ENCODE results near the gene MRPL28.

The MRPL28 gene

DNA sequence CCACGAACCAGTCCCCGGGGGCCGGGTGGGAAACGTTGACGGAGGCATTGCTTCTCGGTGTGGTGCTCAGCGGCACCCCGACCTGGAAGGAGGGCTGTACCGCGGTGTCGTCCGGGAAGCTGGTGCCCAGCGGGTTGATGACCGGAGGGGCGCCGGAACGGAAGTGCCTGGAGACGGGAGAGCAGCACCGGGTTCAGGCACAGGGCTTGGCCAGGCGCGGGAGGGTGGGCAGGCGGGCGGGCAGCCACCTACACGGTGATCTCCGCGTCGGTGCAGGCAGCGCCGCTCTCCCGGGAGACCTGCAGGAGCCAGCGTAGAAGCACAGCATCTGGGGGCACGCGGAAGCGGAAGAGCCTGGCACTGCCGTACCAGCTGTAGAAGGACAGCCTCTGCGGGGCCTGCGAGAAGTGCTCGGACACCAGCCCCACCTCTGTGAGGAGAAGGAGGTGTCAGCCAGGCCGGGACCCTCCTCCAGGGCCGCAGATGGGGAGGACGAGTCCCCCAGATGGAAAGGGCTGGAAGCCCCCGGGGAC is 7.1 kb upstream of the MRPL28 start:
- TF ChIP-seq, protein P1, sequence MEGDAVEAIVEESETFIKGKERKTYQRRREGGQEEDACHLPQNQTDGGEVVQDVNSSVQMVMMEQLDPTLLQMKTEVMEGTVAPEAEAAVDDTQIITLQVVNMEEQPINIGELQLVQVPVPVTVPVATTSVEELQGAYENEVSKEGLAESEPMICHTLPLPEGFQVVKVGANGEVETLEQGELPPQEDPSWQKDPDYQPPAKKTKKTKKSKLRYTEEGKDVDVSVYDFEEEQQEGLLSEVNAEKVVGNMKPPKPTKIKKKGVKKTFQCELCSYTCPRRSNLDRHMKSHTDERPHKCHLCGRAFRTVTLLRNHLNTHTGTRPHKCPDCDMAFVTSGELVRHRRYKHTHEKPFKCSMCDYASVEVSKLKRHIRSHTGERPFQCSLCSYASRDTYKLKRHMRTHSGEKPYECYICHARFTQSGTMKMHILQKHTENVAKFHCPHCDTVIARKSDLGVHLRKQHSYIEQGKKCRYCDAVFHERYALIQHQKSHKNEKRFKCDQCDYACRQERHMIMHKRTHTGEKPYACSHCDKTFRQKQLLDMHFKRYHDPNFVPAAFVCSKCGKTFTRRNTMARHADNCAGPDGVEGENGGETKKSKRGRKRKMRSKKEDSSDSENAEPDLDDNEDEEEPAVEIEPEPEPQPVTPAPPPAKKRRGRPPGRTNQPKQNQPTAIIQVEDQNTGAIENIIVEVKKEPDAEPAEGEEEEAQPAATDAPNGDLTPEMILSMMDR (IDR thresholded peaks at IDR 0.05; ENCODE audit: insufficient read depth, low read depth, low read length, missing control alignments) = no peak
- no peak overlapping the region for H3K4me3 ChIP-seq (ENCODE audit: low read length)

DNA sequence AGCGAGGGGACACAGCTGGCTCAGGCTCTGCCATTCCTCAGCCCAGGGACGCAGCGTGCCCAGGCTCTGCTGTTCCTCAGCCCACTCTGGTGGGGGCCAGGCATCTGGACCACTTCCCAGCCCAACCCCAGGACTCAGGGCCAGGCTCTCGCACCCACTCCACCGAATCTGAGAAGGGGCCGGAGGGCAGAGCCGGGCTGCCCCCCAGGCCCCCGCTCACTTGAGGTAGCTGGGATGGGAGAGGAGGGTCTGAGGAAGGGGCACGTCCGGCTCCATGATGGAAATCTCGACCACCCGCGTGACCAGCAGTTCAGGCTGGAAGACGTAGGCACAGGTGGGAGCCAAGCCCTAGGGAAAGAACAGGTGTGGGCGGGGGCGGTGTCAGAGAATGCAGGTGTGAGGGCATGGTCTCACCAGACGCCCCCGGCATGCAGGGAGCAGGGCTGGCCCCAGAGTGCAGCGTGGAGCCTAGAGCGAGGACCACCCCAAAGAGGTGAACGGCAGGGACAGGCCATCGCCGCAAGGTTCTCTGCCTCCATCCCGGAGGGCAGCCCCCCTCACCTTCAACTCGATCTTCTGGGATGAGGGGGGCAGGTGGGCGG is 6.6 kb upstream of the MRPL28 start:
- TF ChIP-seq, protein P1 (IDR thresholded peaks at IDR 0.05; ENCODE audit: insufficient read depth, low read depth, low read length, missing control alignments) = no peak
- H3K4me3 ChIP-seq (ENCODE audit: low read length) = no peak overlapping the region

More for the DNA sequence above, 7.1 kb upstream of the MRPL28 start:
- no peak for DNase-seq (ENCODE audit: low read depth)

DNA sequence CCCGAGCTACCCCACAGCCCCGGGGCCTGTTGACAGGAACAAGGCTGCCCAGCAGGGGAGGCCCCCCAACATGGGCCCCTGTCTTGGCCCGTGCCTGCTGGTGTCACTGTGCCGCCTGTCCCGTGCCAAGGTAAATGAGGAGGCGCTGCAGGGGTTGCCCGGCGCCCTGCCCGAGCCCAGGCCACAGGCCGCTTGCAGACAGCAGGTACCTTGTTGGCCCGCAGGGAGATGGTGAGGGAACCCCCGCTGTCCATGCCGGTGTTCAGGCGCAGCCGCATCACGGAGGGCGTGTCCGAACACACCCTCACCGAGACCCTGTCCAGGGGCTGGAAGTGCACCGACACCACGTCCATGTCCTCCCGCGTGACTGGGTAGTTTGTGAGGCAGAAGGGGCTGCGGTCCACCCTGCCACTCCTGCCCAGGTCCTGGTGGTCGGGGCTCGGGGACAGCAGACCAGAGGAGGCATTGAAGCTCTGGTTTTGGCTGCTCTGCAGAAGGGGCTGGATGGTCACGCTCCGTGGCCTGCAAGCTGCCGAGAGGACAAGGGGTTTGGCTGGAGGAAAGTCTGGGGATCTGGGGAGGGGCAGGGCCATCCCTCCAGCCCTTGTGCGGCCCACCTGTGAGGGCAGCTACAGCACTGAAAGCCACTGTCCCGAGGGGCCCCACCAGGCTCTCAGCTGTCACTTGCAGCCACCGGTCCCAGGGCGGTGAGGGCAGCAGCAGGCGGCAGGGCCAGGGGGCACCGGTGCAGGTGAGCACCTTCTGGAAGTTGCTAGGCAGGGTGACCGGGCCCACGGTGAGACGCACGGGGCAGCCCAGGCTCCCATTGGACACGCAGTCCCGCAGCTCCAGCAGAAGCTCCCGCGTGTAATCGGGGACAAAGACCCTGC is 5.8 kb upstream of the MRPL28 start:
- TF ChIP-seq, protein P1 (IDR thresholded peaks at IDR 0.05; ENCODE audit: insufficient read depth, low read depth, low read length, missing control alignments) = no peak
- H3K4me3 ChIP-seq (ENCODE audit: low read length) = no peak overlapping the region
- no peak for DNase-seq (ENCODE audit: low read depth)

More for the DNA sequence above, 6.6 kb upstream of the MRPL28 start:
- DNase-seq (ENCODE audit: low read depth) = no peak

DNA sequence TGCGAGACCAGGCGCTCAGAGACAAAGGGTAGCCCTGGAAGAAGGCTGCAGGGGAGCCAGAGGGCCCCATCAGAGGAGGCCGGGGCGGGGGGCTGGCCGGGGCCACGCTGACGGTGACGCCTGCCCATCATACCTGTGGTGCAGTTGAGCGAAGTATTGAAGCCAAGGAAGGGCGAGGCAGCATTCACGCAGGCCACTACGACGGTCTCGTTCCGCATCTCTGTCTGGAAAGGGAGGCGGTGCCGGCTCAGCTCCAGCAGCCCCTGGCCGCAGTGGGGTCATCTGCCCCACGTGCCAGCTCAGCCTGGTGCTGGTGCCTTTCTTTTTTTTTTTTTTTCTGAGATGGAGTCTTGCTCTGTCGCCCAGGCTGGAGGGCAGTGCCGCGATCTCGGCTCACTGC is 4.9 kb upstream of the MRPL28 start:
- DNase-seq (ENCODE audit: low read depth) = no peak
- no peak overlapping the region for H3K4me3 ChIP-seq (ENCODE audit: low read length)
- TF ChIP-seq, protein P1 (IDR thresholded peaks at IDR 0.05; ENCODE audit: insufficient read depth, low read depth, low read length, missing control alignments) = no peak

DNA sequence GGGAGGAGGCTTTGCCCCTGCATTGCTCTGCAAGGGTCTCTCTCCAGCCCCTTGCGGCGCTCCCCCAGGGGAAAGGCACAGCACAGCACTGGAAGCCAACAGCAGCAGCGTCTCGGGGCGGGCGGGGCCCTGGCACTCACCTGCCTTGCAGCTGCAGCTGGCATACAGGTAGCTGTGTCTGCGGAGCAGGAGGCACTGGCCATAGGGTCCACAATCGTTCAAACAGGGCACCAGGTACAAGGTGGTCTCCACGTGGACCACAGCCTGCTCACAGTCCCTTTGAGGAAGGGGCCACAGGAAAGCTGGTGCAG is 4.2 kb upstream of the MRPL28 start:
- H3K4me3 ChIP-seq (ENCODE audit: low read length) = no peak overlapping the region
- TF ChIP-seq, protein P1 (IDR thresholded peaks at IDR 0.05; ENCODE audit: insufficient read depth, low read depth, low read length, missing control alignments) = no peak
- DNase-seq (ENCODE audit: low read depth) = no peak

DNA sequence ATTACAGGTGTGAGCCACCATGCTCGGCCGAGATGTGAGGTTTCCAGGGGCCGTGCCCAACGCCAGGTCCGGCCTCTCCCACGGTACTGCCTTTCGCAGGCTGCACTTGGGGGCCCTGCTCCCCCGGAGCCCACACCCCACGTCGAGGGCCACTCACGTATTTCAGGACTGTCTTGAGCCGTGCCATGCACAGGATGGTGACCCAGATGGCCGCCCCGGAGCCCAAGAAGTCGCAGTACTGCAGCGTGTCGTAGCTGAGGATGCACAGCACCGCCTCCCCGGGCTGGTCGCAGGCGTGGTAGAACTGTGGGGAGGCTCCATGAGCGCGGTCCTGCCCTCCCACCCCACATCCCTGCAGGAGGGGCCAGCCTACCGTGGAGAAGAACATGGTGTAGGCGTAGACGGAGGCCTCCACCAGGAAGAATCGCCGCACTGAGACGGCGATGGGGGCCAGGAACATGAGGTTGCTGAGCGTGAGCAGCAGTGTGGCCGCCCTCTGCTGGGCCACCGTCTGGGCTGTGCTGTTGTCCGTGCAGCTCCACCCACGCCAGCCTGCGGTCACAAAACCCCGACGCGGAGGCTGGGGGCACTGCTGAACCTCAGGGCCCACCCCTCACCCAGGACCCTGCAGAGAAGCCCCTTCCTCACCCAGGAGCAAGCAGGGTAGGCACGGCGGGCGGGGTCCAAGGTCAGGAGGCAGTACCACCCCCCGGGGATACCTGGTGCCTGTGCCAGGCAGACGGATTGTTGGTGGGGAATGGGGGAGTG is 3.7 kb upstream of the MRPL28 start:
- TF ChIP-seq, protein P1 (IDR thresholded peaks at IDR 0.05; ENCODE audit: insufficient read depth, low read depth, low read length, missing control alignments) = no peak
- no peak for DNase-seq (ENCODE audit: low read depth)

More for the DNA sequence above, 3.7 kb upstream of the MRPL28 start:
- no peak overlapping the region for H3K4me3 ChIP-seq (ENCODE audit: low read length)

All from epithelial cell of esophagus (primary cell).